Right lobe of liver (tissue), 6 donors: Measurements from ENCODE around the gene HOXA11. TPM values are rescaled to one million over a fixed set of nuclear protein-coding genes. Genes with fewer than 3 reads are reported as not detected.

Experiments
- ATAC-seq, 4 donors: fragments of 200-7000 bp; cut with Tn5 transposase; one replicate each; pipeline ENCODE4 v1.9.1; 2020; ENCODE audit warnings: mild to moderate bottlenecking in 4 of 4, moderate library complexity in 4 of 4
- DNase-seq, 3 donors: peaks; one replicate each; pipeline ENCODE4 v3.0.0-alpha.2; 2020
- H3K27ac ChIP-seq, 3 donors: fragments of 200-600 bp; one replicate each; pipeline ENCODE4 v1.8.0; 2022
- H3K27me3 ChIP-seq, 2 donors: fragments of 200-600 bp; one replicate each; pipeline ENCODE4 v1.8.0; 2022
- H3K36me3 ChIP-seq, 4 donors: fragments of 200-600 bp; sonication (generic) in 1 of 4; one replicate each; pipeline versions ENCODE4 v1.5.1 to v1.8.0; 2017 to 2022; ENCODE audit warnings: control low read depth in 1 of 4
- H3K4me1 ChIP-seq, 4 donors: fragments of 200-600 bp; sonication (generic) in 1 of 4; one replicate each; pipeline versions ENCODE4 v1.5.1 to v1.8.0; 2017 to 2022; ENCODE audit warnings: control low read depth in 1 of 4
- H3K4me3 ChIP-seq, 3 donors: fragments of 200-600 bp; one replicate each; pipeline ENCODE4 v1.8.0; 2022
- H3K9me3 ChIP-seq, 4 donors: fragments of 200-600 bp; sonication (generic) in 1 of 4; one replicate each; pipeline versions ENCODE4 v1.5.1 to v1.8.0; 2017 to 2022; ENCODE audit warnings: control low read depth in 1 of 4
- CTCF ChIP-seq, 4 donors: fragments of 200-600 bp in 3 of 4; fragments of 450-650 bp in 1 of 4; IDR thresholded peaks; one replicate each; pipeline versions ENCODE4 v1.5.1 to v1.8.0; 2016 to 2022; ENCODE audit warnings: antibody characterized with exemption in 4 of 4, mild to moderate bottlenecking in 2 of 4
- POLR2A ChIP-seq: fragments of 450-650 bp; IDR thresholded peaks from one replicate; pipeline ENCODE4 v1.6.1; 2017; ENCODE audit warnings: antibody characterized with exemption, mild to moderate bottlenecking
- whole genome bisulfite sequencing: methylation state at CpG from one replicate; pipeline ENCODE4 v1.1.6; 2018; ENCODE audit warnings: low coverage, low lambda C conversion rate; ENCODE audit not compliant: insufficient coverage; ENCODE audit errors: missing lambda C conversion rate; 5-methylcytosine and 5-hydroxymethylcytosine counted together
- intact Hi-C, 2 donors: fragments of 100-400 bp; cut with DNase I; formaldehyde crosslinking; loops; one replicate each; pipeline versions ENCODE4 v1.11.2 to v1.14.1; 2022
- total RNA-seq, 6 experiments: library from RNA; depleted of rRNA in 2 of 6; stranded (reverse); fragments of >200 nt in 2 of 6; fragmentation: NEBNext Ultra II Directional in 3 of 6; extraction: Animal tissue kit (Norgen Biotek cat#: 25700) in 3 of 6; gene quantifications; one replicate each; pipeline versions ENCODE4 v1.1.0 to v1.2.4, GENCODE V29; 2016 to 2023
- donor health status: DM: no; HTN: yes; CAD: no.
- donor health status: DM: no; HTN: no; CAD: no.
- donor health status: DM: no; HTN: no; CAD: no.
- donor health status: DM: no; HTN: yes; CAD: no.
- donor health status: DM: no; HTN: yes; CAD: no.

Gene HOXA11
- total RNA-seq, 6 experiments from 2014 or later: not detected

- Histone ChIP-seq H3K36me3 (no peaks in the 10 kb centered on the region), H3K27me3 (peaks cover 32 to 74% of the 10 kb centered on the region in 2 donors), H3K4me3 (peak overlapping the region in 2 of 3 donors; percentile 7 to 37), H3K9me3 (no peaks in the 10 kb centered on the region), H3K27ac (no peak overlapping the region), H3K4me1 (peaks cover 0 to 7% (median 4%) of the 10 kb centered on the region in 4 donors)
- TF ChIP-seq CTCF (IDR thresholded peaks at IDR 0.05) (no peak), POLR2A (no peak)
- 7% methylated on average over 16 of the region's 27 CpGs for WGBS
- peak in 2 of 3 donors; percentile 37 to 45 for DNase-seq
- intact Hi-C loops: loop anchor here in 1 of 2 donors (10.0 kb wide), 1 partner anchor 777 kb away; no protein-coding TSS in a partner anchor
- no peak for ATAC-seq
Observed at GRCh38 chr7:27151341-27151930, 33.6 kb downstream of the HOXA11 start.

- peak; percentile 80 to 92 (median 89) for ATAC-seq
- Histone ChIP-seq H3K4me1 (peaks cover 0 to 7% (median 4%) of the 10 kb centered on the region in 4 donors), H3K27ac (no peak overlapping the region), H3K27me3 (peaks cover 32 to 70% of the 10 kb centered on the region in 2 donors), H3K36me3 (no peaks in the 10 kb centered on the region), H3K9me3 (no peaks in the 10 kb centered on the region), H3K4me3 (peak overlapping the region in 2 of 3 donors; percentile 7 to 37)
- intact Hi-C loops: loop anchor here in 1 of 2 donors (10.0 kb wide), 1 partner anchor 776 kb away; no protein-coding TSS in a partner anchor
- TF ChIP-seq CTCF (IDR thresholded peaks at IDR 0.05) (peak; percentile 64 to 86 (median 81)), POLR2A (no peak)
- WGBS: 0% methylated on average over 40 of the region's 58 CpGs
- DNase-seq: peak in 1 of 3 donors; percentile 74
Observed at GRCh38 chr7:27150568-27151340, 34.3 kb downstream of the HOXA11 start.

- no peaks in the 10 kb centered on the region for H3K9me3 ChIP-seq
- H3K27me3 ChIP-seq: peaks cover 30 to 68% of the 10 kb centered on the region in 2 donors
- TF ChIP-seq CTCF (IDR thresholded peaks at IDR 0.05) (no peak), POLR2A (no peak)
- no peak overlapping the region for H3K27ac ChIP-seq
- DNase-seq (no peak), ATAC-seq (no peak)
- 33% methylated on average over 8 of the region's 13 CpGs for WGBS
- H3K4me1 ChIP-seq: peaks cover 0 to 7% (median 4%) of the 10 kb centered on the region in 4 donors
- peak overlapping the region in 1 of 3 donors; percentile 37 for H3K4me3 ChIP-seq
- intact Hi-C loops: loop anchor here in 1 of 2 donors (10.0 kb wide), 1 partner anchor 775 kb away; no protein-coding TSS in a partner anchor
- no peaks in the 10 kb centered on the region for H3K36me3 ChIP-seq
Observed at GRCh38 chr7:27149842-27150567, 35.0 kb downstream of the HOXA11 start.

- WGBS: 23% methylated on average over 24 of the region's 30 CpGs
Observed at GRCh38 chr7:27148756-27149641, 36.0 kb downstream of the HOXA11 start.

More at GRCh38 chr7:27148756-27149641, 36.0 kb downstream of the HOXA11 start:
- no peak for TF ChIP-seq POLR2A
- no peak for TF ChIP-seq CTCF (IDR thresholded peaks at IDR 0.05)
- H3K4me3 ChIP-seq: no peak overlapping the region
- no peaks in the 10 kb centered on the region for H3K9me3 ChIP-seq
- peaks cover 23 to 68% of the 10 kb centered on the region in 2 donors for H3K27me3 ChIP-seq
- ATAC-seq: no peak
- H3K4me1 ChIP-seq: peaks cover 0 to 5% (median 3%) of the 10 kb centered on the region in 4 donors
- no peaks in the 10 kb centered on the region for H3K36me3 ChIP-seq
- DNase-seq: no peak
- intact Hi-C loops: no loop called here
- H3K27ac ChIP-seq: no peak overlapping the region
